ENCODE measurements around the gene CCDC87. TPM values are rescaled to one million over a fixed set of nuclear protein-coding genes. Genes with fewer than 3 reads are reported as not detected.

Gene CCDC87
- total RNA-seq, 1 experiment from 2014 or later, result 1.1 TPM

GRCh38 chr11:66629356-66629755 lies 36.5 kb upstream of the CCDC87 start:
- no peaks in the 10 kb centered on the region for H3K27me3 Mint-ChIP-seq (ENCODE audit: low read depth)
- Histone ChIP-seq H3K23me2 (ENCODE audit: insufficient read length, low read depth, low read length, poor library complexity, severe bottlenecking) (no peaks in the 10 kb centered on the region), H3K79me1 (ENCODE audit: insufficient read depth, low read depth, low read length, poor library complexity, severe bottlenecking) (peaks cover 12% of the 10 kb centered on the region), H3K4me1 (ENCODE audit: insufficient read depth, low read length) (no peaks in the 10 kb centered on the region), H3K14ac (ENCODE audit: insufficient read depth, low read length) (no peak overlapping the region), H2BK20ac (ENCODE audit: low read depth, low read length, poor library complexity, severe bottlenecking) (no peak overlapping the region), H3K9ac (ENCODE audit: extremely low read depth, insufficient read length, low read length) (no peak overlapping the region), H3K79me2 (ENCODE audit: insufficient read depth, low read length) (peaks cover 40% of the 10 kb centered on the region; the same call in 1 of the 2 replicates), H4K8ac (replicated peaks; ENCODE audit: insufficient read length, low read depth, low read length) (no peak overlapping the region), H3T11ph (ENCODE audit: low read length) (no peak overlapping the region), H3K27ac (ENCODE audit: insufficient read length, low read depth, low read length) (no peak overlapping the region), H3K18ac (ENCODE audit: insufficient read length, low read depth, low read length) (no peak overlapping the region), H2BK15ac (ENCODE audit: low read depth, low read length) (no peak overlapping the region), H4K20me1 (ENCODE audit: control insufficient read depth, insufficient read depth, insufficient read length) (peaks cover 2% of the 10 kb centered on the region), H4K5ac (ENCODE audit: insufficient read length, low read depth, low read length) (no peak overlapping the region), H3K23ac (ENCODE audit: insufficient read length, low read depth, low read length) (no peak overlapping the region), H3K4me2 (ENCODE audit: insufficient read depth, insufficient read length, low read length) (no peak overlapping the region), H4K91ac (ENCODE audit: insufficient read length, low read depth, low read length) (no peak overlapping the region), H2BK5ac (ENCODE audit: insufficient read length, low read length) (no peak overlapping the region), H3K9me3 (ENCODE audit: control insufficient read depth, low read depth, low read length) (no peaks in the 10 kb centered on the region), H2AFZ (ENCODE audit: low read length) (no peak overlapping the region), H2AK5ac (ENCODE audit: insufficient read length, low read length) (no peak overlapping the region), H2BK120ac (ENCODE audit: low read depth, low read length, poor library complexity, severe bottlenecking) (no peak overlapping the region), H2BK12ac (ENCODE audit: insufficient read length, low read depth, low read length) (no peak overlapping the region), H3K27me3 (ENCODE audit: insufficient read depth, low read length) (no peaks in the 10 kb centered on the region), H3K4ac (ENCODE audit: low read depth, low read length) (no peak overlapping the region), H3K56ac (ENCODE audit: insufficient read length, low read depth, low read length) (no peak overlapping the region)
- no peak overlapping the region; a peak in 1 of 7 replicates for H3K27ac Mint-ChIP-seq
- peaks cover 0 to 4% of the 10 kb centered on the region in 2 experiments; a peak in 2 of 4 replicates for H3K4me1 Mint-ChIP-seq
- no peaks in the 10 kb centered on the region for H3K9me3 Mint-ChIP-seq
- no CpG with 5 or more reads among the region's 2 CpGs for whole genome bisulfite sequencing (ENCODE audit: extremely low coverage, insufficient read length, low lambda C conversion rate)
- peaks cover 59 to 84% (median 75%) of the 10 kb centered on the region in 3 experiments; a peak in 6 of 7 replicates for H3K36me3 Mint-ChIP-seq (ENCODE audit: insufficient read depth in 1 of 3, low read depth in 3 of 3)
- H3K4me3 Mint-ChIP-seq, result no peak overlapping the region
- no peak for DNase-seq
- no peak for TF ChIP-seq CTCF (conservative IDR thresholded peaks at IDR 0.05)

Measured in H9 (cell line).